HepG2 (cell line): ENCODE results near the gene DSG2. TPM values are rescaled to one million over a fixed set of nuclear protein-coding genes. Genes with fewer than 3 reads are reported as not detected.

Source experiments
- AGO1 ChIP-seq: fragments of 200-400 bp; formaldehyde crosslinking; IDR thresholded peaks from 2 replicates; pipeline ENCODE4 v1.6.1; 2017; ENCODE audit warnings: mild to moderate bottlenecking, low read depth, low read length, moderate library complexity; ENCODE audit not compliant: poor library complexity, severe bottlenecking
- DNMT3B ChIP-seq: conservative IDR thresholded peaks from 2 replicates; pipeline ENCODE4 v1.6.1; 2016; ENCODE audit warnings: missing biosample characterization, control low read depth
- DR1 ChIP-seq: sonication (generic); formaldehyde crosslinking; IDR thresholded peaks from 2 replicates; pipeline ENCODE4 v1.8.0; 2021; ENCODE audit warnings: mild to moderate bottlenecking, missing genetic modification reagents, inconsistent platforms
- FOSL1 ChIP-seq: sonication (generic); formaldehyde crosslinking; IDR thresholded peaks from 2 replicates; pipeline ENCODE4 v1.9.0; 2021; ENCODE audit warnings: missing genetic modification reagents, borderline replicate concordance
- FOXK1 ChIP-seq: sonication (generic); formaldehyde crosslinking; IDR thresholded peaks from 2 replicates; pipeline ENCODE4 v1.4.0; 2020; ENCODE audit warnings: low read depth, missing genetic modification reagents, borderline replicate concordance
- KMT2B ChIP-seq: IDR thresholded peaks from 2 replicates; pipeline ENCODE4 v1.6.1; 2016; ENCODE audit warnings: missing genetic modification reagents, missing compliant biosample characterization
- MLLT10 ChIP-seq: sonication (generic); formaldehyde crosslinking; IDR thresholded peaks from 2 replicates; pipeline ENCODE4 v1.4.0; 2020; ENCODE audit warnings: missing genetic modification reagents
- RBM22 ChIP-seq: fragments of 200-400 bp; formaldehyde crosslinking; optimal IDR thresholded peaks from 2 replicates; pipeline ENCODE3; 2017; ENCODE audit warnings: mild to moderate bottlenecking, low read length, moderate library complexity
- ZBED4 ChIP-seq: sonication (generic); formaldehyde crosslinking; IDR thresholded peaks from 2 replicates; pipeline ENCODE4 v1.4.0; 2020; ENCODE audit warnings: missing genetic modification reagents, borderline replicate concordance
- ZBTB26 ChIP-seq: IDR thresholded peaks from 2 replicates; pipeline ENCODE4 v1.6.1; 2016; ENCODE audit warnings: missing compliant biosample characterization, missing genetic modification reagents, borderline replicate concordance
- ZFP36L1 ChIP-seq: sonication (generic); formaldehyde crosslinking; IDR thresholded peaks from 2 replicates; pipeline ENCODE4 v1.8.0; 2022; ENCODE audit warnings: mild to moderate bottlenecking, missing genetic modification reagents, moderate library complexity
- ZNF367 ChIP-seq: sonication (generic); formaldehyde crosslinking; IDR thresholded peaks from 2 replicates; pipeline ENCODE4 v1.4.0; 2020; ENCODE audit warnings: missing genetic modification reagents, borderline replicate concordance
- ZNF550 ChIP-seq: sonication (generic); formaldehyde crosslinking; IDR thresholded peaks from 2 replicates; pipeline ENCODE4 v1.4.0; 2020; ENCODE audit warnings: mild to moderate bottlenecking, missing genetic modification reagents, borderline replicate concordance
- ZNF577 ChIP-seq: sonication (generic); formaldehyde crosslinking; IDR thresholded peaks from 2 replicates; pipeline ENCODE4 v1.4.0; 2020; ENCODE audit warnings: mild to moderate bottlenecking, low read depth, missing genetic modification reagents, borderline replicate concordance
- ZNF737 ChIP-seq: sonication (generic); formaldehyde crosslinking; IDR thresholded peaks from 2 replicates; pipeline ENCODE4 v1.5.0; 2020; ENCODE audit warnings: missing genetic modification reagents, mild to moderate bottlenecking, borderline replicate concordance
- polyA plus RNA-seq, 8 experiments: library from polyadenylated mRNA; depleted of rRNA in 3 of 8; stranded (reverse) in 7 of 8; unstranded in 1 of 8; fragments of >200 nt; fragmentation: Illumina TruSeq in 4 of 8; extraction: Trizol in 4 of 8; gene quantifications; 2 replicates each; pipeline versions ENCODE4 v1.2.1 to v1.2.3, GENCODE V29; 2011 to 2016; ENCODE audit warnings: low read depth in 4 of 8, missing spikeins in 1 of 8, mixed read lengths in 1 of 8; ENCODE audit not compliant: insufficient read depth in 1 of 8
- total RNA-seq, 5 experiments: library from RNA; depleted of rRNA; stranded (reverse); fragments of >200 nt; fragmentation: Illumina TruSeq; extraction: Trizol; gene quantifications; 2 replicates each; pipeline ENCODE4 v1.2.3, GENCODE V29; 2016; ENCODE audit warnings: low read depth in 1 of 5
- TF ChIP-seq, protein P1 (sequence below): sonication (generic); formaldehyde crosslinking; IDR thresholded peaks from 2 replicates; pipeline ENCODE4 v1.5.0; 2020; ENCODE audit warnings: missing genetic modification reagents
- TF ChIP-seq, protein P2 (sequence below): IDR thresholded peaks from 2 replicates; pipeline ENCODE4 v1.6.1; 2016; ENCODE audit warnings: control low read depth
- TF ChIP-seq, protein P3 (sequence below): sonication (generic); formaldehyde crosslinking; IDR thresholded peaks from 2 replicates; pipeline ENCODE4 v1.5.1; 2020; ENCODE audit warnings: missing genetic modification reagents, mild to moderate bottlenecking, borderline replicate concordance
- TF ChIP-seq, protein P4 (sequence below), 2 experiments: sonication (generic) in 1 of 2; formaldehyde crosslinking in 1 of 2; IDR thresholded peaks; 2 replicates each; pipeline versions ENCODE4 v1.4.0 to v1.6.1; 2018 to 2020; ENCODE audit warnings: missing genetic modification reagents in 2 of 2, borderline replicate concordance in 1 of 2, low read depth in 1 of 2, mild to moderate bottlenecking in 1 of 2, missing biosample characterization in 1 of 2

Gene DSG2
- total and polyA plus RNA-seq, 2 of the 13 experiments (the other 11 are each of a cell fraction or from before 2014, with no cell fraction given): 23.3 to 66.7 TPM

- no peak for TF ChIP-seq DR1
- TF ChIP-seq, protein P1, sequence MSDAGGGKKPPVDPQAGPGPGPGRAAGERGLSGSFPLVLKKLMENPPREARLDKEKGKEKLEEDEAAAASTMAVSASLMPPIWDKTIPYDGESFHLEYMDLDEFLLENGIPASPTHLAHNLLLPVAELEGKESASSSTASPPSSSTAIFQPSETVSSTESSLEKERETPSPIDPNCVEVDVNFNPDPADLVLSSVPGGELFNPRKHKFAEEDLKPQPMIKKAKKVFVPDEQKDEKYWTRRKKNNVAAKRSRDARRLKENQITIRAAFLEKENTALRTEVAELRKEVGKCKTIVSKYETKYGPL: no peak; the same call in 1 of the 2 replicates
- no peak for TF ChIP-seq MLLT10 (CRISPR knock-in tag)
- no peak for TF ChIP-seq ZNF737 (CRISPR knock-in tag)
- no peak for TF ChIP-seq ZNF577
- TF ChIP-seq FOSL1: 0 out of 2 replicates have a peak, but pooled peaks have one; percentile 23
- TF ChIP-seq AGO1: no peak
- no peak for TF ChIP-seq ZBTB26 (CRISPR knock-in tag)
- no peak for TF ChIP-seq ZNF550 (CRISPR knock-in tag)
- peak; percentile 94; the same call in 1 of the 2 replicates for TF ChIP-seq FOXK1 (CRISPR knock-in tag)
- TF ChIP-seq ZBED4 (CRISPR knock-in tag): no peak; the same call in 1 of the 2 replicates
- TF ChIP-seq ZFP36L1 (CRISPR knock-in tag): peak; percentile 66; the same call in 1 of the 2 replicates
- TF ChIP-seq, protein P2, sequence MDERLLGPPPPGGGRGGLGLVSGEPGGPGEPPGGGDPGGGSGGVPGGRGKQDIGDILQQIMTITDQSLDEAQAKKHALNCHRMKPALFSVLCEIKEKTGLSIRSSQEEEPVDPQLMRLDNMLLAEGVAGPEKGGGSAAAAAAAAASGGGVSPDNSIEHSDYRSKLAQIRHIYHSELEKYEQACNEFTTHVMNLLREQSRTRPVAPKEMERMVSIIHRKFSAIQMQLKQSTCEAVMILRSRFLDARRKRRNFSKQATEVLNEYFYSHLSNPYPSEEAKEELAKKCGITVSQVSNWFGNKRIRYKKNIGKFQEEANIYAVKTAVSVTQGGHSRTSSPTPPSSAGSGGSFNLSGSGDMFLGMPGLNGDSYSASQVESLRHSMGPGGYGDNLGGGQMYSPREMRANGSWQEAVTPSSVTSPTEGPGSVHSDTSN: no peak
- TF ChIP-seq RBM22: no peak
- TF ChIP-seq KMT2B (CRISPR knock-in tag): 0 out of 2 replicates have a peak, but pooled peaks have one; percentile 18
- TF ChIP-seq, protein P3, sequence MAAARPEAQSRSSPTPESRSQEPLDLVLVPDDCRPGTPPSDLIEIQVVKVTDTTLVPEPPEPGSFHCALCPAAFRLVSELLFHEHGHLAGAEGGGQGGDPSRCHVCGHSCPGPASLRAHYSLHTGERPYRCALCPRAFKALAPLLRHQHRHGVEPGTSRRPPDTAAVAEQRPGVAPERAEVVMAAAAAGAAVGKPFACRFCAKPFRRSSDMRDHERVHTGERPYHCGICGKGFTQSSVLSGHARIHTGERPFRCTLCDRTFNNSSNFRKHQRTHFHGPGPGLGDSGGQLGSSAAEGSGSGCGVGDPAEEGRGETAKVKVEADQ (CRISPR knock-in tag): peak; percentile 87
- TF ChIP-seq, protein P4, sequence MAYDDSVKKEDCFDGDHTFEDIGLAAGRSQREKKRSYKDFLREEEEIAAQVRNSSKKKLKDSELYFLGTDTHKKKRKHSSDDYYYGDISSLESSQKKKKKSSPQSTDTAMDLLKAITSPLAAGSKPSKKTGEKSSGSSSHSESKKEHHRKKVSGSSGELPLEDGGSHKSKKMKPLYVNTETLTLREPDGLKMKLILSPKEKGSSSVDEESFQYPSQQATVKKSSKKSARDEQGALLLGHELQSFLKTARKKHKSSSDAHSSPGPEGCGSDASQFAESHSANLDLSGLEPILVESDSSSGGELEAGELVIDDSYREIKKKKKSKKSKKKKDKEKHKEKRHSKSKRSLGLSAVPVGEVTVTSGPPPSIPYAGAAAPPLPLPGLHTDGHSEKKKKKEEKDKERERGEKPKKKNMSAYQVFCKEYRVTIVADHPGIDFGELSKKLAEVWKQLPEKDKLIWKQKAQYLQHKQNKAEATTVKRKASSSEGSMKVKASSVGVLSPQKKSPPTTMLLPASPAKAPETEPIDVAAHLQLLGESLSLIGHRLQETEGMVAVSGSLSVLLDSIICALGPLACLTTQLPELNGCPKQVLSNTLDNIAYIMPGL (CRISPR knock-in tag; IDR thresholded peaks at IDR 0.05; ENCODE audit: borderline replicate concordance in 1 of 2, low read depth in 1 of 2): peak; percentile 15 to 40; a peak in 1 of 4 replicates
- no peak for TF ChIP-seq DNMT3B
- 0 out of 2 replicates have a peak, but pooled peaks have one; percentile 57 for TF ChIP-seq ZNF367 (CRISPR knock-in tag)
Measured at GRCh38 chr18:31512203-31512764, 14.3 kb downstream of the DSG2 start (continued).
